Omental fat pad (tissue), 4 donors: ENCODE measurements around the gene WDFY2. TPM values are rescaled to one million over a fixed set of nuclear protein-coding genes. Genes with fewer than 3 reads are reported as not detected.
"Not testable (repeated sequence)": the region's sequence is repeated elsewhere in the genome, so short reads cannot be mapped to it uniquely, and the experiment has no call there.

Experiments used
- ATAC-seq: fragments of 150-250 bp; one replicate; pipeline ENCODE4 v1.9.1; 2016; ENCODE audit warnings: mild to moderate bottlenecking, moderate library complexity; ENCODE audit not compliant: low FRiP score
- DNase-seq: peaks from one replicate; pipeline ENCODE4 v3.0.0-alpha.2; 2019; ENCODE audit warnings: low spot score
- CTCF ChIP-seq, 3 donors: fragments of 450-650 bp; IDR thresholded peaks; one replicate each; pipeline ENCODE4 v1.5.1; 2016 to 2017; ENCODE audit warnings: antibody characterized with exemption in 3 of 3, mild to moderate bottlenecking in 3 of 3, moderate library complexity in 2 of 3
- total RNA-seq, 4 donors: library from RNA; depleted of rRNA; stranded (reverse); fragments of >200 nt; gene quantifications; one replicate each; pipeline ENCODE4 v1.1.0, GENCODE V29; 2016

Gene WDFY2
- total RNA-seq, 4 donors from 2014 or later: 13.3 to 26.6 (median 15.8) TPM

GRCh38 chr13:51688937-51689662 lies 104.8 kb downstream of the WDFY2 start:
- TF ChIP-seq CTCF (IDR thresholded peaks at IDR 0.05): no peak
- ATAC-seq: no peak

DNA sequence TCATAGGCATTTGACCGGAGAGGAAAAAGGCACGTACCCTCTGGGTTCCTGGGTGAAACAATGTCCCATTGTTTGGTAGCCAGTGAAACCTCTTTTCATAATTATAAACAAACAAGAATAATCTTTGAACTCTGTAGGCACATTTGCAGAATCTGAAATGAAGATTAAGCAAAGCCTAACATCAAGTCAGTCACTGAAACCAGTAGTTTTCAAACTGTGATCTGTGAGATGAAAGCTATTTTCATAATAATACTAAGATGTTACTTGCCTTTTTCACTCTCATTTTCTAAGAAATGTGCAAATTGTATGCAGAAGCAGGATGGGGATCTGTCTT lies 105.4 kb downstream of the WDFY2 start:
- no peak for ATAC-seq

More at GRCh38 chr13:51688937-51689662, 104.8 kb downstream of the WDFY2 start:
- no peak for DNase-seq

GRCh38 chr13:51695677-51696076 lies 111.4 kb downstream of the WDFY2 start:
- DNase-seq, ATAC-seq: not testable (repeated sequence)

More for the DNA sequence above, 105.4 kb downstream of the WDFY2 start:
- DNase-seq: no peak
- no peak for TF ChIP-seq CTCF (IDR thresholded peaks at IDR 0.05)

DNA sequence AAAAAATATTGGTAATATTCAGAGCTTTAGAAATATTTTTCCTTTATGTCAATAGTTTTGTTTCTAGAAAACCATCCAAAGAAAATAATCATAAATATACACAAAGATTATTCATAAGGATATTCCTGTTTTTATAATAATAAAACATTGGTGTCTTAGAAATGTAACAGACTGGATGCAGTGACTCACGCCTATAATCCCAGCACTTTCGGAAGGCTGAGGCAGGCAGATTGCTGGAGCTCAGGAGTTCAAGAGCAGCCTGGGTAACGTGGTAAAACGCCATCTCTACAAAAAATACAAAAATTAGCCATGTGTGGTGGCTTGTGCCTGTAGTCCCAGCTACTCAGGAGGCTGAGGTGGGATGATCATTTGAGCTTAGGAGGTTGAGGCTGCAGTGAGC lies 112.9 kb downstream of the WDFY2 start:
- DNase-seq: no peak
- no peak for TF ChIP-seq CTCF (IDR thresholded peaks at IDR 0.05)
- ATAC-seq: no peak

DNA sequence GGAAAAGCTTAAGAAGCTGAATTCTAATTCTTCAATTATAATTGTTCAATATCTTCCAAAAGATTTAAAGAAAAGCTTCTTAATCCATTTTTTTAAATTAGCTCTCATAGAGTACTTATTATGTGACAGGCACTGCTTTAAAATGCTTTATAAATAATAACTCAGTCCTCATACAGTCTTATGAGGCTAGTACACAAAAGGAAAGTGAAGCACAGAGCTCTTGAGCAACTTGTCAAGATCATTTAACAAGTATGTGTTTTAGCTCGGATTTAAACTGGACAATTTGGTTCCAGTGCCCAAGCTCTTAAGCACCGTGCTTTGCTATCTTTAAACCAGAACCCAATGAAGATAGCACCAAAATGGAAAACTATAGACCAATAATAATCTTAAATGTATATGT lies 113.6 kb downstream of the WDFY2 start:
- DNase-seq (no peak), ATAC-seq (no peak)
- no peak for TF ChIP-seq CTCF (IDR thresholded peaks at IDR 0.05)

GRCh38 chr13:51698352-51698751 lies 114.1 kb downstream of the WDFY2 start:
- TF ChIP-seq CTCF (IDR thresholded peaks at IDR 0.05): no peak
- ATAC-seq (no peak), DNase-seq (no peak)

GRCh38 chr13:51704399-51705313 lies 120.4 kb downstream of the WDFY2 start:
- ATAC-seq: no peak
- TF ChIP-seq CTCF (IDR thresholded peaks at IDR 0.05): no peak

More at GRCh38 chr13:51704399-51705313, 120.4 kb downstream of the WDFY2 start:
- no peak for DNase-seq
